Measurements from ENCODE around the gene DLG2.

The DLG2 gene

GRCh38 chr11:85098996-85099395, 528.1 kb downstream of the DLG2 start:
- FAIRE-seq, result no peak
- TF ChIP-seq, protein P1, sequence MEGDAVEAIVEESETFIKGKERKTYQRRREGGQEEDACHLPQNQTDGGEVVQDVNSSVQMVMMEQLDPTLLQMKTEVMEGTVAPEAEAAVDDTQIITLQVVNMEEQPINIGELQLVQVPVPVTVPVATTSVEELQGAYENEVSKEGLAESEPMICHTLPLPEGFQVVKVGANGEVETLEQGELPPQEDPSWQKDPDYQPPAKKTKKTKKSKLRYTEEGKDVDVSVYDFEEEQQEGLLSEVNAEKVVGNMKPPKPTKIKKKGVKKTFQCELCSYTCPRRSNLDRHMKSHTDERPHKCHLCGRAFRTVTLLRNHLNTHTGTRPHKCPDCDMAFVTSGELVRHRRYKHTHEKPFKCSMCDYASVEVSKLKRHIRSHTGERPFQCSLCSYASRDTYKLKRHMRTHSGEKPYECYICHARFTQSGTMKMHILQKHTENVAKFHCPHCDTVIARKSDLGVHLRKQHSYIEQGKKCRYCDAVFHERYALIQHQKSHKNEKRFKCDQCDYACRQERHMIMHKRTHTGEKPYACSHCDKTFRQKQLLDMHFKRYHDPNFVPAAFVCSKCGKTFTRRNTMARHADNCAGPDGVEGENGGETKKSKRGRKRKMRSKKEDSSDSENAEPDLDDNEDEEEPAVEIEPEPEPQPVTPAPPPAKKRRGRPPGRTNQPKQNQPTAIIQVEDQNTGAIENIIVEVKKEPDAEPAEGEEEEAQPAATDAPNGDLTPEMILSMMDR (IDR thresholded peaks at IDR 0.05; ENCODE audit: insufficient read depth, missing control alignments), result no peak
- DNase-seq (ENCODE audit: insufficient read length, low spot score), result no peak

DNA sequence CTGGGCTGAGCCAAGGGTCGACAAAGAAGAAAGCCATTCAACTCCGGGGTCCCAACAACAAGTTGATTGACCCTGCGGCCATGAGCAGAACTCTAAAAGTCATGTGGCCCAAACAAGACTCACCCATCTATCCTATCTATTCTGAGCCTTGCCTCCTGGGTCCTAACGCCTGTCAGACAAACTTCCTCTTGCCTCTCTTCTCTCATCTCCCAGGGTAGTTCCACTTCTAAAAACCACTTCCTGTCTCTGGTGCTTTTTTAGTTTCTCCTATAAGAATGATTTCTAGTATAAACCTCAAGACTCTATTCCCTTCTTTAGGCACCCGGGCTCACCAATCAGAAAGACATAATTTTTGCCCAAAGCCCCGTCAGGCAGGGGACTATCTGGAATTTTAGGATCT, 530.2 kb downstream of the DLG2 start:
- no peak for DNase-seq (ENCODE audit: insufficient read length, low spot score)
- TF ChIP-seq, protein P1 (IDR thresholded peaks at IDR 0.05; ENCODE audit: insufficient read depth, missing control alignments), result no peak
- no peak for FAIRE-seq

DNA sequence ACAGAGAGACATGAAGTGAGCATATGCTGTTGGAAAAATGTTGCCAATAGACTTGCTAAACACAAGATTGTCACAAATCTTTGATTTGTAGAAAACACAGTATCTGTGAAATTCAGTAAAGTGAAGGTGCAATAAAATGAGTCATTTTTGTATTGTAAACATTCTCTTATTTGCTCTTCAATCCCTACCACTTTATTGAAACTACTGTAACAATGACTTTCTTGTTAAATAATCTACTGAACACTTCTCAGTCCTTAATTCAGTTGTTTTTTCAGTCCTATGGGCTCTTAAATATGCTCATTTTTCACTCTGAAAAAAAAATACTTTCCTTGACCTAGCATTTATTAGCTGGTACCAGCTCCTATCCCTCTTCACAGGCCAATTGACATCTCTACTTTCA, 531.9 kb downstream of the DLG2 start:
- TF ChIP-seq, protein P1 (IDR thresholded peaks at IDR 0.05; ENCODE audit: insufficient read depth, missing control alignments), result no peak
- FAIRE-seq, result no peak
- no peak for DNase-seq (ENCODE audit: insufficient read length, low spot score)

DNA sequence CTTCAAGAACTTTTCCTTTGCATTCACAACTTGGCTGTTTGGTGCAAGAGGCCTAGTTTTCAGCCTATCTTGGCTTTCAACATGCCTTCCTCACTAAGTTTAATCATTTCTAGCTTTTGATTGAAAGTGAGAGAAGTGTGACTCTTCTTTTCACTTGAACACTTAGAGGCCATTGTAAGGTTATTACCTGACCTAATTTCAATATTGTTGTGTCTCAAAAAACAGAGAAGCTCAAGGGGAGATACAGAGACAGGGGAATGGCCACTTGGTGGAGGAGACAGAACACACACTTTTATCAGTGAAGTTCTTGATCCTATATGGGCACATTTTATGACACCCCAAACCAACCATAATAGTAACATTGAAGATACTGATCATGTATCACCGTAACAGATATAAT, 532.3 kb downstream of the DLG2 start:
- TF ChIP-seq, protein P1 (IDR thresholded peaks at IDR 0.05; ENCODE audit: insufficient read depth, missing control alignments), result no peak
- DNase-seq (ENCODE audit: insufficient read length, low spot score) (no peak), FAIRE-seq (no peak)

GRCh38 chr11:85089654-85090053, 537.5 kb downstream of the DLG2 start:
- TF ChIP-seq, protein P1 (IDR thresholded peaks at IDR 0.05; ENCODE audit: insufficient read depth, missing control alignments), result no peak
- FAIRE-seq (no peak), DNase-seq (ENCODE audit: insufficient read length, low spot score) (no peak)

DNA sequence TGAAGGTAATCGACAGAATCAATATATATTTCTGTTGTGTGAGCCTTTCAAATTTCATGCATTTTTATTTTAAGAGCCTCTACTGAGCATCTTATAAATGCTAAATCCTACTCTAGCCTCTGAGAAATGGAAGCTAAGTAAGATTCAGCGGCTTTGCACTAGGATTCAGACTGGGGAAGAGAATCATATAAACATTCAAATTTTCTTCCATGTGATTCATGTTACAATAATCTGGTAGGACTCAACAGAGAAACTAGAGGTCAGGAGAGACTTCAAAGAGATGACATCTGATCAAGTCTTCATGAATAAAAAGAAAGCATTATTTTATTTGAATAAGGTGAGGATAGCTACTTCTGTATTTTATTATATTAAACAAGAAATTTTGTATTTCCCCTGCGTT, 538.9 kb downstream of the DLG2 start:
- FAIRE-seq, result no peak
- TF ChIP-seq, protein P1 (IDR thresholded peaks at IDR 0.05; ENCODE audit: insufficient read depth, missing control alignments), result no peak

GRCh38 chr11:85086504-85087284, 540.5 kb downstream of the DLG2 start:
- TF ChIP-seq, protein P1 (IDR thresholded peaks at IDR 0.05; ENCODE audit: insufficient read depth, missing control alignments), result no peak
- no peak for DNase-seq (ENCODE audit: insufficient read length, low spot score)
- no peak for FAIRE-seq

More for the DNA sequence above, 538.9 kb downstream of the DLG2 start:
- DNase-seq (ENCODE audit: insufficient read length, low spot score), result no peak
